Esophagus squamous epithelium (tissue), 5 donors: ENCODE data around the gene RABGAP1L. TPM values are rescaled to one million over a fixed set of nuclear protein-coding genes. Genes with fewer than 3 reads are reported as not detected.

Source experiments
- DNase-seq: peaks from one replicate; lab custom pipeline; 2025; lab: John Stamatoyannopoulos, UW
- H3K27ac ChIP-seq, 4 donors: fragments of 200-600 bp; sonication (generic); one replicate each; pipeline ENCODE4 v1.5.1; 2016 to 2019; ENCODE audit warnings: mild to moderate bottlenecking in 1 of 4
- H3K27me3 ChIP-seq, 4 donors: fragments of 200-600 bp; sonication (generic); 1 replicate in 3 of 4; 2 replicates in 1 of 4; pipeline versions ENCODE4 v1.5.1 to v1.6.0; 2017 to 2021; ENCODE audit warnings: antibody characterized with exemption in 1 of 4
- H3K36me3 ChIP-seq, 3 donors: fragments of 200-600 bp; sonication (generic); one replicate each; pipeline ENCODE4 v1.5.1; 2016 to 2019
- H3K4me1 ChIP-seq, 3 donors: fragments of 200-600 bp; sonication (generic); one replicate each; pipeline ENCODE4 v1.5.1; 2017 to 2019
- H3K4me3 ChIP-seq, 4 donors: fragments of 200-600 bp; sonication (generic); 1 replicate in 3 of 4; 2 replicates in 1 of 4; pipeline ENCODE4 v1.5.1; 2016 to 2019; ENCODE audit warnings: mild to moderate bottlenecking in 2 of 4, moderate library complexity in 1 of 4
- H3K9me3 ChIP-seq, 3 donors: fragments of 200-600 bp; sonication (generic); one replicate each; pipeline ENCODE4 v1.5.1; 2016 to 2019
- CTCF ChIP-seq, 6 experiments: fragments of 450-650 bp in 4 of 6; fragments of 200-600 bp in 2 of 6; sonication (generic) in 2 of 6; IDR thresholded peaks; one replicate each; pipeline ENCODE4 v1.5.1; 2016 to 2019; ENCODE audit warnings: antibody characterized with exemption in 6 of 6, mild to moderate bottlenecking in 4 of 6, moderate library complexity in 4 of 6
- POLR2A ChIP-seq, 4 donors: fragments of 450-650 bp; IDR thresholded peaks; one replicate each; pipeline ENCODE4 v1.6.1; 2017; ENCODE audit warnings: antibody characterized with exemption in 4 of 4, mild to moderate bottlenecking in 4 of 4, moderate library complexity in 3 of 4
- WGBS, 2 donors: methylation state at CpG; one replicate each; pipeline ENCODE4 v1.1.5; 2018; 5-methylcytosine and 5-hydroxymethylcytosine counted together
- intact Hi-C: fragments of 100-400 bp; cut with DNase I; formaldehyde crosslinking; loops from one replicate; pipeline ENCODE4 v1.15.0; 2022
- total RNA-seq, 4 donors: library from RNA; depleted of rRNA; stranded (reverse); fragments of >200 nt; gene quantifications; one replicate each; pipeline ENCODE4 v1.1.0, GENCODE V29; 2016
- donor health status: DM: yes; HTN: yes; CAD: no.

The RABGAP1L gene
- total RNA-seq, 4 donors from 2014 or later = 35.7 to 45.6 (median 41.0) TPM

GRCh38 chr1:174391716-174392115, 232.4 kb downstream of the RABGAP1L start:
- no peak for DNase-seq
- intact Hi-C loops = no loop called here
- TF ChIP-seq POLR2A (IDR thresholded peaks at IDR 0.05) (no peak), CTCF (IDR thresholded peaks at IDR 0.05) (no peak)
- H3K9me3 ChIP-seq = peaks cover 0 to 4% (median 0%) of the 10 kb centered on the region in 3 donors
- H3K36me3 ChIP-seq = peaks cover 0 to 7% (median 0%) of the 10 kb centered on the region in 3 donors
- H3K27ac ChIP-seq = no peak overlapping the region
- no peak overlapping the region for H3K4me3 ChIP-seq
- no peaks in the 10 kb centered on the region for H3K27me3 ChIP-seq
- H3K4me1 ChIP-seq = no peaks in the 10 kb centered on the region

GRCh38 chr1:174393885-174394284, 234.6 kb downstream of the RABGAP1L start:
- no peak overlapping the region for H3K27ac ChIP-seq
- 88 to 93% methylated on average over 4 of the region's 4 CpGs for WGBS, 2 donors
- peaks cover 0 to 4% (median 0%) of the 10 kb centered on the region in 3 donors for H3K9me3 ChIP-seq
- no peaks in the 10 kb centered on the region for H3K4me1 ChIP-seq
- H3K4me3 ChIP-seq = no peak overlapping the region
- DNase-seq = no peak
- TF ChIP-seq POLR2A (IDR thresholded peaks at IDR 0.05) (no peak), CTCF (IDR thresholded peaks at IDR 0.05) (no peak)
- H3K27me3 ChIP-seq = no peaks in the 10 kb centered on the region
- H3K36me3 ChIP-seq = peaks cover 0 to 23% (median 0%) of the 10 kb centered on the region in 3 donors
- intact Hi-C loops = no loop called here

- H3K4me3 ChIP-seq = no peak overlapping the region
- DNase-seq = no peak
- intact Hi-C loops = no loop called here
- no peaks in the 10 kb centered on the region for H3K4me1 ChIP-seq
- no peaks in the 10 kb centered on the region for H3K27me3 ChIP-seq
- WGBS, 2 donors = 100% methylated on average over 1 of the region's 1 CpG
- peaks cover 0 to 4% (median 0%) of the 10 kb centered on the region in 3 donors for H3K9me3 ChIP-seq
- no peak overlapping the region for H3K27ac ChIP-seq
- TF ChIP-seq CTCF (IDR thresholded peaks at IDR 0.05) (no peak), POLR2A (IDR thresholded peaks at IDR 0.05) (no peak)
- H3K36me3 ChIP-seq = peaks cover 0 to 31% (median 0%) of the 10 kb centered on the region in 3 donors
These were observed 237.9 kb downstream of the RABGAP1L start for GRCh38 chr1:174397261-174397660.

GRCh38 chr1:174398246-174398645, 238.9 kb downstream of the RABGAP1L start:
- 87 to 100% methylated on average over 4 of the region's 4 CpGs for WGBS, 2 donors
- intact Hi-C loops = no loop called here
- DNase-seq = no peak
- TF ChIP-seq CTCF (IDR thresholded peaks at IDR 0.05) = no peak
- no peak for TF ChIP-seq POLR2A (IDR thresholded peaks at IDR 0.05)
- no peaks in the 10 kb centered on the region for H3K4me1 ChIP-seq
- H3K9me3 ChIP-seq = peaks cover 0 to 4% (median 0%) of the 10 kb centered on the region in 3 donors
- H3K27me3 ChIP-seq = no peaks in the 10 kb centered on the region
- H3K36me3 ChIP-seq = peaks cover 0 to 31% (median 0%) of the 10 kb centered on the region in 3 donors
- H3K27ac ChIP-seq = no peak overlapping the region
- H3K4me3 ChIP-seq = no peak overlapping the region

- H3K9me3 ChIP-seq = no peaks in the 10 kb centered on the region
- DNase-seq = no peak
- no peak overlapping the region for H3K27ac ChIP-seq
- 73 to 82% methylated on average over 1 of the region's 1 CpG for WGBS, 2 donors
- H3K4me3 ChIP-seq = no peak overlapping the region
- no peaks in the 10 kb centered on the region for H3K27me3 ChIP-seq
- intact Hi-C loops = no loop called here
- TF ChIP-seq CTCF (IDR thresholded peaks at IDR 0.05) (no peak), POLR2A (IDR thresholded peaks at IDR 0.05) (no peak)
- H3K36me3 ChIP-seq = peaks cover 0 to 25% (median 0%) of the 10 kb centered on the region in 3 donors
- no peaks in the 10 kb centered on the region for H3K4me1 ChIP-seq
These were observed 239.9 kb downstream of the RABGAP1L start for GRCh38 chr1:174399211-174399610.
